Thyroid gland (tissue), 4 donors: ENCODE data around the gene LAMP1. TPM values are rescaled to one million over a fixed set of nuclear protein-coding genes. Genes with fewer than 3 reads are reported as not detected.

Experiments used
- DNase-seq, 2 donors: peaks; one replicate each; pipeline ENCODE4 v3.0.0-alpha.2; 2019
- H3K27ac ChIP-seq, 3 donors: fragments of 200-600 bp; sonication (generic); 1 replicate in 2 of 3; 2 replicates in 1 of 3; pipeline ENCODE4 v1.5.1; 2016 to 2019; ENCODE audit warnings: mild to moderate bottlenecking in 1 of 3, moderate library complexity in 1 of 3
- H3K27me3 ChIP-seq: fragments of 200-600 bp; sonication (generic); one replicate; pipeline ENCODE4 v1.5.1; 2019
- H3K36me3 ChIP-seq, 2 donors: fragments of 200-600 bp; sonication (generic); one replicate each; pipeline ENCODE4 v1.5.1; 2016 to 2019
- H3K4me1 ChIP-seq, 2 donors: fragments of 200-600 bp; sonication (generic); one replicate each; pipeline ENCODE4 v1.5.1; 2017 to 2019
- H3K4me3 ChIP-seq, 3 donors: fragments of 200-600 bp; sonication (generic); replicated peaks in 1 of 3; 1 replicate in 2 of 3; 2 replicates in 1 of 3; pipeline ENCODE4 v1.5.1; 2016; ENCODE audit warnings: mild to moderate bottlenecking in 1 of 3
- H3K9me3 ChIP-seq: fragments of 200-600 bp; sonication (generic); one replicate; pipeline ENCODE4 v1.5.1; 2017
- CTCF ChIP-seq, 6 experiments: fragments of 200-600 bp in 3 of 6; fragments of 450-650 bp in 3 of 6; sonication (generic) in 3 of 6; IDR thresholded peaks; one replicate each; pipeline ENCODE4 v1.5.1; 2016 to 2019; ENCODE audit warnings: antibody characterized with exemption in 6 of 6, mild to moderate bottlenecking in 2 of 6, inconsistent platforms in 1 of 6, moderate library complexity in 1 of 6
- POLR2A ChIP-seq, 2 donors: fragments of 450-650 bp; IDR thresholded peaks; one replicate each; pipeline ENCODE4 v1.6.1; 2017; ENCODE audit warnings: antibody characterized with exemption in 2 of 2, mild to moderate bottlenecking in 2 of 2, moderate library complexity in 1 of 2
- WGBS, 2 donors: methylation state at CpG; one replicate each; pipeline ENCODE4 v1.1.5; 2017; 5-methylcytosine and 5-hydroxymethylcytosine counted together
- intact Hi-C: fragments of 100-400 bp; cut with DNase I; formaldehyde crosslinking; loops from one replicate; pipeline ENCODE4 v1.15.1; 2023
- total RNA-seq, 4 donors: library from RNA; depleted of rRNA; stranded (reverse); fragments of >200 nt; gene quantifications; one replicate each; pipeline ENCODE4 v1.2.3, GENCODE V29; 2016

The LAMP1 gene
- total RNA-seq, 4 donors from 2014 or later = 169 to 227 (median 206) TPM

DNA sequence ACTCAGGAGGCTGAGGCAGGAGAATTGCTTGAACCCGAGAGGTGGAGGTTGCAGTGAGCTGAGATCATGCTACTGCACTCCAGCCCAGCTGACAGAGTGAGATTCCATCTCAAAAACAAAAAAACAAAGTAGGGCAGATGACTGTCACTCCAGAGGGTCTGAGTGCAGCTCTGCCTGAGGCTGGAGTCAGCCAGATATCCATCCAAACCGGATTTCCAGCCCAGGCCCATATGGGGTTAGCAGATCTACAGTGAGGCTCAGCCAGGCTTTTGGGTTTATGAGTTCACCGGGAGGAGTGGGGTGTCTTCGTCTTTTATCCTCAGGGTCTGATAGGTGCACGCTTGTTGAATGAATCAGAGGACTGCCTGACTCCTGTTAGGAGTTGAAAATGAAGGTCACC, 19.0 kb downstream of the LAMP1 start:
- DNase-seq = no peak
- 94 to 95% methylated on average over 5 of the region's 5 CpGs for WGBS, 2 donors
- Histone ChIP-seq H3K36me3 (peaks cover 28 to 39% of the 10 kb centered on the region in 2 donors), H3K4me1 (no peaks in the 10 kb centered on the region), H3K27ac (no peak overlapping the region), H3K9me3 (no peaks in the 10 kb centered on the region), H3K27me3 (no peaks in the 10 kb centered on the region), H3K4me3 (no peak overlapping the region)
- intact Hi-C loops = no loop called here
- TF ChIP-seq POLR2A (IDR thresholded peaks at IDR 0.05) (no peak), CTCF (IDR thresholded peaks at IDR 0.05) (no peak)

- Histone ChIP-seq H3K9me3 (no peaks in the 10 kb centered on the region), H3K27me3 (no peaks in the 10 kb centered on the region), H3K4me1 (no peaks in the 10 kb centered on the region), H3K27ac (no peak overlapping the region), H3K4me3 (no peak overlapping the region), H3K36me3 (peaks cover 31 to 42% of the 10 kb centered on the region in 2 donors)
- DNase-seq = no peak
- intact Hi-C loops = no loop called here
- 90 to 93% methylated on average over 12 of the region's 12 CpGs for WGBS, 2 donors
- TF ChIP-seq CTCF (IDR thresholded peaks at IDR 0.05) (no peak), POLR2A (IDR thresholded peaks at IDR 0.05) (no peak)
These were observed 20.0 kb downstream of the LAMP1 start for GRCh38 chr13:113317031-113317430.

DNA sequence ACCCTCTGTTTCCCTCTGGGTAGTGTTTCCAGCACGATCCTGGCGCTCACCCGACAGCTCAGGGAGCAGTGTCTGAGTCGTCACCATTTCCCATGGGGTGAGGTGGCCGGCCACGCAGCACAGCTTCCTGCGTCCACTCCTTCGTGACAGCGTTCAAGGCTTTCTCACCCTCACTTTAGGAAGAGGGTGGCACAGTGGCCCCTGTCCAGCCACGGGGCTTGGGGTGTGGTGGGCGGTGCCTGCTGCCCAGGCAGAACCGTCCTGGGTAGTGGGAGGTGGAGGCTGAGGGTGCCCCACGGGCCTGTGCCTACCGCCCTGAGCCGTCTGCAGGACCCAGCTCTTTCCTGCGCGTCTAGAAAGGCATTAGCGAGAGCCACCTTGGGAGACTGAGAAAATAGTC, 21.9 kb downstream of the LAMP1 start:
- WGBS, 2 donors = 91 to 94% methylated on average over 13 to 18 of the region's 18 CpGs
- H3K4me1 ChIP-seq = no peaks in the 10 kb centered on the region
- DNase-seq = no peak
- intact Hi-C loops = no loop called here
- H3K4me3 ChIP-seq = no peak overlapping the region
- no peak overlapping the region for H3K27ac ChIP-seq
- H3K27me3 ChIP-seq = no peaks in the 10 kb centered on the region
- H3K36me3 ChIP-seq = peaks cover 48 to 52% of the 10 kb centered on the region in 2 donors
- no peaks in the 10 kb centered on the region for H3K9me3 ChIP-seq
- TF ChIP-seq CTCF (IDR thresholded peaks at IDR 0.05) (no peak), POLR2A (IDR thresholded peaks at IDR 0.05) (no peak)

GRCh38 chr13:113319371-113319770, 22.3 kb downstream of the LAMP1 start:
- Histone ChIP-seq H3K4me3 (no peak overlapping the region), H3K27me3 (no peaks in the 10 kb centered on the region), H3K36me3 (peaks cover 49 to 55% of the 10 kb centered on the region in 2 donors), H3K9me3 (no peaks in the 10 kb centered on the region), H3K4me1 (no peaks in the 10 kb centered on the region), H3K27ac (no peak overlapping the region)
- 93% methylated on average over 8 to 14 of the region's 14 CpGs for WGBS, 2 donors
- intact Hi-C loops = no loop called here
- DNase-seq = no peak
- TF ChIP-seq POLR2A (IDR thresholded peaks at IDR 0.05) (no peak), CTCF (IDR thresholded peaks at IDR 0.05) (no peak)

DNA sequence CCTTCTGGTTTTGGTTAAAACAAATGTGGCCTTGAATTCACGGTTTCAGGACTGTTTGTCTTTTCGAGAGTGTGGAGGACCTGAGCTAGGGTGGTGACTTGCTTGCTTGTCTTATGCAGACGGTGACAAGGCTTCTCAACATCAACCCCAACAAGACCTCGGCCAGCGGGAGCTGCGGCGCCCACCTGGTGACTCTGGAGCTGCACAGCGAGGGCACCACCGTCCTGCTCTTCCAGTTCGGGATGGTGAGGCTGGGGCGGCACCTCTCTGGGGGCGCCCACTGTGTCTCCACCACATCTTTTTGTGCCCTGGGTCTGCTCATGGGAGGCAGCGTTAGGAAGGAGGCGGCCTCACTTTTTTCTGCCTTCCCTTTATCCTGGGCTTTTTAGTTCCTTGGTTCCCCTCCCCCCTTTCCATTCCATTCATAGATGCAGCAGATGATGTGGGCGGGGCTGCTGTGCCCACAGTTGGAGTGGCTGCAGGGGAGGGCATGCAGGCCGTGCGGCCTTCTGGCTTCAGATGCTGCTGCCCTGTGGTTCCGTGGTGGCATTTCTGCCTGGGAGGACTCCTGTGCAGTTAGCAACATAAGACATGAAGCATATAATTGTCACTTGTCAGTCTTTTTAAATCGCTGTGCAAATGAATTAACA, 23.3 kb downstream of the LAMP1 start:
- Histone ChIP-seq H3K4me3 (no peak overlapping the region), H3K27me3 (no peaks in the 10 kb centered on the region), H3K9me3 (no peaks in the 10 kb centered on the region), H3K27ac (no peak overlapping the region), H3K4me1 (no peaks in the 10 kb centered on the region), H3K36me3 (peaks cover 49 to 57% of the 10 kb centered on the region in 2 donors)
- no peak for DNase-seq
- intact Hi-C loops = no loop called here
- WGBS, 2 donors = 94 to 99% methylated on average over 19 of the region's 19 CpGs
- TF ChIP-seq CTCF (IDR thresholded peaks at IDR 0.05) (no peak), POLR2A (IDR thresholded peaks at IDR 0.05) (no peak)
